Epithelial cell of umbilical artery (primary cell): ENCODE results near the gene UBE2L3. TPM values are rescaled to one million over a fixed set of nuclear protein-coding genes. Genes with fewer than 3 reads are reported as not detected.

Experiments
- total RNA-seq: library from RNA; depleted of rRNA; stranded (reverse); fragments of >200 nt; gene quantifications from 2 replicates; pipeline ENCODE4 v1.2.3, GENCODE V29; 2014

Gene UBE2L3
- total RNA-seq: 34.4 and 36.6 TPM in 2 replicates

DNA sequence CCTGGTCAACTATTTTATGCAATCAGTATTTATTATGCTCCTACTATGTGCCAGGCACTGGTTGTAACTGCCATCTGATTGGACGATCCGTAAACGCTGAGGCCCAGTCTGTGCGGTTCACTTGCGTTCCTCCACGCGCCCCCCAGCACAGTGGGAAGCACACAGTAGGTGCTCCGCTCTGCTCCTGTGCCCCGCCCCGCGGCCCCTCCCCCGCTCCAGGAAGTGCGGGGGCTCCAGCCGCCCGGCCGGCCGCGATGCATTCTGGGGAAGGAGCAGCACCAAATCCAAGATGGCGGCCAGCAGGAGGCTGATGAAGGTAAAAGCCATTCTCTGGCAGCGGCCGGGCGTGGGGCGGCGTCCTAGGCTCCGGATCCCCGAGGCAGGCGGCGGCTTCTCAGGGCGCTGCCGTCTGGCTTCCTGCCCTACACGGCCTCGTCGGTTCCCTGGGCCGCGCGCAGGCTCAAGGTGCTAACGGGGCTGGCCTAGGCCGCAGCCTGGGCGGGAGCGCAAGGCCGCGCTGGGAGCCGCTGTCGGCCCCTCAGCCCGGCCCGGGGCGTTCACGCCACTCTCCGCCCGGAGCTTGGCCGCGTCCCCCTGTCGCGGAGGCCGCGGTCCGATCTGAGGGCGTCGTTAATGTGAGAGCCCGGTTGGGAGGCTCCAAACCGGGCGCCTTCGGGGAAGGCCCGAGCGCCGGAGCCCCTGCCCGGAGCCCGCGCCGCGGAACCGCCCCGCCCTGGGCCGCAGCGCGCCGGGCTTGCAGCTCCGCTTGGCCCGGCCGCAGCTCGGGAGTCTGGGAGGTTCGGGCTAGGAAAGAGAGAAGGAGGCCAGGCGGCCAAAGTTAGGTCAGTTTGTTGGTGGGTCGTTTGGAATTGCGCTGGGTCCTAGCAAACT lies at the start of gene UBE2L3:
UBE2L3 (plus strand) TSS at position 259 of the 891 bp plus-strand sequence; CDS start at position 290, 31 bp downstream.

DNA sequence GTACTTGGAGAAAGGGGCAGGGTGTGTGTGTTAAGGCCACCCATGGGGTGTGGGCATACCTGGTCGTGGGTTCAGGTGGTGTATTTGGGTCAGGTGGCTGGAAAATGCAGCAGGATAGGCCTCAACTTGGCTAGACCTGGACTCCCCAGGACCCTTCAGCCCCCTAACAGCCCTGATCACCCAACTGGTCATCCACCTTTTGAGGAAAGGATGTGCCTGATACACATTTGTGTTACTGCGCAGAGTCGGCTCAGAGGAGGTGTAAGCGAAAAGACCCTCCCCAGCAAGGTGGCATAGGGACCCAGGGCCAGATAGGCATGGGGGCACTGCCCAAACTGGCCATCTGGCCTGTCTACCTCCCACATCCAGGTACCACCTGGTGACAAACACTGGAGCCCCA lies 16.2 kb upstream of the UBE2L3 start, which contains the start of gene RIMBP3C:
RIMBP3C (minus strand) TSS at position 101 of the 400 bp plus-strand sequence. CDS start 485 bp downstream, outside the sequence.

GRCh38 chr22:21629255-21630149 lies 62.0 kb downstream of the UBE2L3 start, which contains the start of gene YDJC:
YDJC (minus strand) TSS chr22:21630022; CDS start chr22:21630014, 8 bp downstream.

GRCh38 chr22:21632237-21632895 lies 64.9 kb downstream of the UBE2L3 start, which contains the start of gene CCDC116:
CCDC116 (plus strand) TSS chr22:21632760; CDS start chr22:21633182, 422 bp downstream.

GRCh38 chr22:21641789-21642583 lies 74.5 kb downstream of the UBE2L3 start, which contains the start of gene SDF2L1:
SDF2L1 (plus strand) TSS chr22:21642302; CDS start chr22:21642337, 35 bp downstream.

Other genes starting within 250 kb of the UBE2L3 start
- not detected in 2 replicates for gene RIMBP3B, start 184.0 kb upstream of the UBE2L3 start, total RNA-seq
- 1.9 and 2.3 TPM in 2 replicates for gene HIC2, start 150.3 kb upstream of the UBE2L3 start, total RNA-seq
- 0.61 TPM in 1 of 2 replicates, not detected in the other for gene TMEM191C, start 100.3 kb upstream of the UBE2L3 start, total RNA-seq
- gene RIMBP3C, start 16.3 kb upstream of the UBE2L3 start, total RNA-seq: under 0.01 TPM in 2 replicates
- gene YDJC, start 62.3 kb downstream of the UBE2L3 start, total RNA-seq: 24.8 and 31.2 TPM in 2 replicates
- 0.15 TPM in 1 of 2 replicates, not detected in the other for gene CCDC116, start 65.0 kb downstream of the UBE2L3 start, total RNA-seq
- gene SDF2L1, start 74.6 kb downstream of the UBE2L3 start, total RNA-seq: 47.6 and 70.8 TPM in 2 replicates
- gene PPIL2, start 98.3 kb downstream of the UBE2L3 start, total RNA-seq: 13.0 and 13.1 TPM in 2 replicates
- gene YPEL1, start 168.1 kb downstream of the UBE2L3 start, total RNA-seq: 2.0 and 3.2 TPM in 2 replicates